Neural progenitor cell (in vitro differentiated cells): ENCODE results near the gene CRY2. TPM values are rescaled to one million over a fixed set of nuclear protein-coding genes. Genes with fewer than 3 reads are reported as not detected.

Experiments
- DNase-seq: peaks from one replicate; pipeline ENCODE4 v3.0.0-alpha.2; 2016; ENCODE audit warnings: low spot score
- H2AFZ ChIP-seq: fragments of 200-600 bp; sonication (generic); replicated peaks from 2 replicates; pipeline ENCODE4 v1.6.1; 2016; ENCODE audit warnings: antibody characterized with exemption
- H3F3A ChIP-seq: fragments of 200-600 bp; sonication (generic); 2 replicates; pipeline ENCODE4 v1.6.1; 2016; ENCODE audit warnings: antibody characterized with exemption, low read depth
- H3K27ac ChIP-seq: fragments of 200-600 bp; sonication (generic); 2 replicates; pipeline ENCODE4 v1.5.1; 2016; ENCODE audit warnings: mild to moderate bottlenecking
- H3K27me3 ChIP-seq: fragments of 200-600 bp; sonication (generic); 2 replicates; pipeline ENCODE4 v1.6.1; 2016; ENCODE audit warnings: mild to moderate bottlenecking, moderate library complexity
- H3K36me3 ChIP-seq: fragments of 200-600 bp; sonication (generic); 2 replicates; pipeline ENCODE4 v1.5.1; 2016
- H3K4me1 ChIP-seq: fragments of 200-600 bp; sonication (generic); 2 replicates; pipeline ENCODE4 v1.6.1; 2016; ENCODE audit warnings: mixed run types
- H3K4me2 ChIP-seq: fragments of 200-600 bp; sonication (generic); 2 replicates; pipeline ENCODE4 v1.6.1; 2016
- H3K4me3 ChIP-seq: fragments of 200-600 bp; sonication (generic); 2 replicates; pipeline ENCODE4 v1.5.1; 2016
- H3K79me2 ChIP-seq: fragments of 200-600 bp; sonication (generic); 2 replicates; pipeline ENCODE4 v1.6.1; 2016; ENCODE audit warnings: low read depth
- H3K9ac ChIP-seq: fragments of 200-600 bp; sonication (generic); 2 replicates; pipeline ENCODE4 v1.6.1; 2016
- H3K9me3 ChIP-seq: fragments of 200-600 bp; sonication (generic); 2 replicates; pipeline ENCODE4 v1.5.1; 2016; ENCODE audit warnings: low read depth
- H4K20me1 ChIP-seq: fragments of 200-600 bp; sonication (generic); 2 replicates; pipeline ENCODE4 v1.6.1; 2016; ENCODE audit warnings: low read depth
- H3K27ac Mint-ChIP-seq: 3 replicates; pipeline ENCODE4 v1.8.0; 2021; ENCODE audit warnings: mixed read lengths
- H3K27me3 Mint-ChIP-seq: 2 replicates; pipeline ENCODE4 v1.8.0; 2022; ENCODE audit warnings: low read depth, mild to moderate bottlenecking, inconsistent platforms, moderate library complexity, mixed read lengths; ENCODE audit not compliant: insufficient read depth
- H3K36me3 Mint-ChIP-seq: 3 replicates; pipeline ENCODE4 v1.8.0; 2021; ENCODE audit warnings: mixed read lengths
- H3K4me1 Mint-ChIP-seq: 3 replicates; pipeline ENCODE4 v1.8.0; 2021; ENCODE audit warnings: mixed read lengths
- H3K4me3 Mint-ChIP-seq: 3 replicates; pipeline ENCODE4 v1.8.0; 2021; ENCODE audit warnings: mild to moderate bottlenecking, moderate library complexity, mixed read lengths
- H3K9me3 Mint-ChIP-seq: 3 replicates; pipeline ENCODE4 v1.8.0; 2020; ENCODE audit warnings: mixed read lengths
- EZH2 ChIP-seq: fragments of 200-600 bp; sonication (generic); IDR thresholded peaks from 2 replicates; pipeline ENCODE4 v1.6.1; 2017; ENCODE audit warnings: antibody characterized with exemption, mild to moderate bottlenecking, moderate library complexity
- EZH2phosphoT487 ChIP-seq: fragments of 200-600 bp; sonication (generic); IDR thresholded peaks from 2 replicates; pipeline ENCODE4 v1.6.1; 2017; ENCODE audit warnings: antibody characterized with exemption
- total RNA-seq: library from RNA; depleted of rRNA; stranded (reverse); fragments of >200 nt; gene quantifications from 2 replicates; pipeline ENCODE4 v1.2.3, GENCODE V29; 2015; ENCODE audit warnings: low replicate concordance
- TF ChIP-seq, protein P1 (sequence below): fragments of 200-600 bp; sonication (generic); IDR thresholded peaks from 2 replicates; pipeline ENCODE4 v1.5.1; 2017; ENCODE audit warnings: antibody characterized with exemption, mild to moderate bottlenecking

The CRY2 gene
- total RNA-seq, 1 donor from 2014 or later = 15.8 TPM

DNA sequence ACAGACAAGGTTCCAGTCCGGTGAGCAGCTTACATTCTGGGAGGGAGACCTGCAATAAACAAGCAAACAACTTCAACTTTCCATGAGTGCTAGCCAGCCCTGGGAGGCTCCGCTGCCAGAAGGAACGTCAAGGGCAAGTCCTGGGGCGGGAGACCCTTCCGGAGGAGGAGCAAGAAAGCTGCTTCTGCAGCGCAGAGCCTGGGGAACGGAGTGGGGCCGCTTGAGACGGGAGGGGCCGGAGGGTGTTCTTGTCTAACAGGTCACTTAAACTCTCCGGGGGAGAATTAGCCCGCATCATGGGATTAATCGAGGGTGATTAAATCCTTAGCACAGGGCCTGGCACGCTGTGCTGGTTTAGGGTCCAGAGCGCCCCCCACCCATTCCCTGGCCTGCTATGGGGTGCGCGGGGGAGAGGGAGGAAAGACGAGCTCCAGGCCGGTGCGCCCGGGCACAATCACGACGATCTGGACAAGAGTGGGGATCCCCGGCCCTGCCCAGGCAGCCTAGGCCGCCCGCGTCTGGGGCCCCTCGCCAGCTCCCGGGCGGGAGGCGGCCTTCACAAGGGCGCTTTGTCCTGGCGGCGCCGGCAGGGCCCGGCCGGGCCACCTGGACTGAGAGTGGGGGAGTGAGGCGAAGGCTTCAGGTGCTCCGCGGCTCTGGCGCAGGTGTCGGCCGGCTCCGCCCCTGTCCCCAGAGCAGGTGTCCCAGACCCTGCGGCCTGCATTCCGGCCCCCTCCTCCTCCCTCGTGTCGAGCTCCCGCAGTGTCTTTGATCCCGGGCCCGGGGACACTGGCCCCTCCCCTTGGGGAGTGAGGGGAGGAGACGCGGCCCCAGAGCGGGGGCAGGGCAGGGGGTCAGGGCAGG lies 74.5 kb downstream of the CRY2 start:
- Histone ChIP-seq H3K4me3 (peak overlapping the region; percentile 61), H4K20me1 (peaks cover 17% of the 10 kb centered on the region), H3K4me1 (peaks cover 36% of the 10 kb centered on the region), H3K4me2 (peak overlapping the region; percentile 82), H3K9ac (no peak overlapping the region), H3K9me3 (no peaks in the 10 kb centered on the region), H3K27me3 (peaks cover 10% of the 10 kb centered on the region), H3F3A (peaks cover 54% of the 10 kb centered on the region), H3K27ac (no peak overlapping the region), H2AFZ (peak overlapping the region; percentile 87), H3K79me2 (peaks cover 10% of the 10 kb centered on the region), H3K36me3 (no peaks in the 10 kb centered on the region)
- TF ChIP-seq EZH2phosphoT487 (no peak), EZH2 (no peak)
- TF ChIP-seq, protein P1, sequence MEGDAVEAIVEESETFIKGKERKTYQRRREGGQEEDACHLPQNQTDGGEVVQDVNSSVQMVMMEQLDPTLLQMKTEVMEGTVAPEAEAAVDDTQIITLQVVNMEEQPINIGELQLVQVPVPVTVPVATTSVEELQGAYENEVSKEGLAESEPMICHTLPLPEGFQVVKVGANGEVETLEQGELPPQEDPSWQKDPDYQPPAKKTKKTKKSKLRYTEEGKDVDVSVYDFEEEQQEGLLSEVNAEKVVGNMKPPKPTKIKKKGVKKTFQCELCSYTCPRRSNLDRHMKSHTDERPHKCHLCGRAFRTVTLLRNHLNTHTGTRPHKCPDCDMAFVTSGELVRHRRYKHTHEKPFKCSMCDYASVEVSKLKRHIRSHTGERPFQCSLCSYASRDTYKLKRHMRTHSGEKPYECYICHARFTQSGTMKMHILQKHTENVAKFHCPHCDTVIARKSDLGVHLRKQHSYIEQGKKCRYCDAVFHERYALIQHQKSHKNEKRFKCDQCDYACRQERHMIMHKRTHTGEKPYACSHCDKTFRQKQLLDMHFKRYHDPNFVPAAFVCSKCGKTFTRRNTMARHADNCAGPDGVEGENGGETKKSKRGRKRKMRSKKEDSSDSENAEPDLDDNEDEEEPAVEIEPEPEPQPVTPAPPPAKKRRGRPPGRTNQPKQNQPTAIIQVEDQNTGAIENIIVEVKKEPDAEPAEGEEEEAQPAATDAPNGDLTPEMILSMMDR = no peak
- DNase-seq = peak; percentile 88
- H3K9me3 Mint-ChIP-seq = no peaks in the 10 kb centered on the region
- H3K36me3 Mint-ChIP-seq = no peaks in the 10 kb centered on the region
- H3K4me3 Mint-ChIP-seq = peak overlapping the region; percentile 80
- peak overlapping the region; percentile 58 for H3K27ac Mint-ChIP-seq
- H3K27me3 Mint-ChIP-seq = peaks cover 38% of the 10 kb centered on the region
- H3K4me1 Mint-ChIP-seq = peaks cover 43% of the 10 kb centered on the region

DNA sequence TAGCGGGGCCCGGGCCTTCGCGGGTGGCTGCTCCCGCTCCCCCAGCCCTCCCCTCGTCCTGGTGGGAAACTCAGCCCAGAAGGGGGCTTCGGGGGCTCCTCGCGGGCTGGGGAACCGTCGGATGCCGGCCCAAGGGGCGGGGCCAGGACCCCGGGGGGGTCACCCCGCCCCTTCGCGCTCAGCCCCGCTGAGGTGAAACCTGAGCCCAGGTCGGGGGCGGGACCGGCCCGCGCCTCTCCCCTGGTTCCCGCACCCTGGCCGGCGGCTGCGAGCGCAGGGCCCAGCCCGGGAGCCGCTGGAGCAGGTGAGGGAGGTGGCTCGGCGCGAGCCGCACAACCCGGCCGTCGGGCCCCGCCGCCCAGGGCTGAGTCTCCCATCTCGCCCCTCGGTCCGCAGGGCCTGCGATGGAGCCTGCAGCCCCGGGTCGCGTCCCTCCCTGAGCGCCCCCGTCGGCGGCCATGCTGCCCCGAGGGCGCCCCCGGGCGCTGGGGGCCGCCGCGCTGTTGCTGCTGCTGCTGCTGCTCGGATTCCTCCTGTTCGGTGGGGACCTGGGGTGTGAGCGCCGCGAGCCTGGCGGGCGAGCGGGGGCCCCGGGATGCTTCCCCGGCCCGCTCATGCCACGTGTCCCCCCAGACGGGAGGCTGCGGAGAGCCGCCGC lies 75.3 kb downstream of the CRY2 start, which contains the start of gene LARGE2:
LARGE2 (plus strand) TSS at position 232 of the 658 bp plus-strand sequence; CDS start at position 459, 227 bp downstream.
- Mint-ChIP-seq H3K36me3 (no peaks in the 10 kb centered on the region), H3K27me3 (peaks cover 38% of the 10 kb centered on the region), H3K4me1 (peaks cover 40% of the 10 kb centered on the region), H3K4me3 (peak within 1 kb of the TSS; percentile 80), H3K27ac (peak within 1 kb of the TSS; percentile 58), H3K9me3 (no peaks in the 10 kb centered on the region)
- Histone ChIP-seq H3K4me1 (peaks cover 32% of the 10 kb centered on the region), H3K4me2 (peak within 1 kb of the TSS; percentile 82), H4K20me1 (peaks cover 10% of the 10 kb centered on the region), H3K79me2 (peaks cover 5% of the 10 kb centered on the region), H3K4me3 (peak within 1 kb of the TSS; percentile 61), H3K9ac (no peak within 1 kb of the TSS), H3F3A (peaks cover 50% of the 10 kb centered on the region), H3K27ac (no peak within 1 kb of the TSS), H3K9me3 (no peaks in the 10 kb centered on the region), H2AFZ (peak within 1 kb of the TSS; percentile 87), H3K36me3 (no peaks in the 10 kb centered on the region), H3K27me3 (peaks cover 10% of the 10 kb centered on the region)
- peak; percentile 89 for DNase-seq
- TF ChIP-seq EZH2phosphoT487 (no peak), EZH2 (no peak)
- TF ChIP-seq, protein P1 = no peak

DNA sequence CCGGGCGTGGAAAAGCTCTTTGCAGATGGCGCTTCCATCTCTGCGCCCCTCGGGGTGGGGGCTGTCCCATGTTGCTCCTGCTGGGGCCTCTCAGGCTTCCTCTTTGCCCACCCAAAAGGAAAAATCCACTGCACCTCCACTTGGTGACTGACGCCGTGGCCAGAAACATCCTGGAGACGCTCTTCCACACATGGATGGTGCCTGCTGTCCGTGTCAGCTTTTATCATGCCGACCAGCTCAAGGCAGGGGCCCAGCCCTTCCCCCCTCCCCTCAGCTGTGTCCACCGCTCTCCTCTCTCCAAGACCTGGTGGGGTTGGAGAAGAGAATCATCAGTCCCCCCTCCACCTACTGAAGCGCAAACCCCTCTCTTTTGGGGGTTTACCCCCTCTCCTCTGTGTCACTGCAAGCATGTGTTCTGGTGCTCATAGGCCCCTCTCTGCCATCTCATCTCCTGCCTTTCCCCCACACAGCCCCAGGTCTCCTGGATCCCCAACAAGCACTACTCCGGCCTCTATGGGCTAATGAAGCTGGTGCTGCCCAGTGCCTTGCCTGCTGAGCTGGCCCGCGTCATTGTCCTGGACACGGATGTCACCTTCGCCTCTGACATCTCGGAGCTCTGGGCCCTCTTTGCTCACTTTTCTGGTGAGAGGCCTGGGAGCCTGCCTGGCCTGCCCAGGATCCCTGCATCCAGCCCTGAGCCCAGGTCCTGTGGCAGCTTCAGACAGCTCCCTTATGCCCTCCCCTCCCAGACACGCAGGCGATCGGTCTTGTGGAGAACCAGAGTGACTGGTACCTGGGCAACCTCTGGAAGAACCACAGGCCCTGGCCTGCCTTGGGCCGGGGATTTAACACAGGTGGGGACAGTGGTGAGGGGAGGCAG lies 77.0 kb downstream of the CRY2 start:
- H3K27me3 Mint-ChIP-seq = peaks cover 38% of the 10 kb centered on the region

More for the DNA sequence above, 77.0 kb downstream of the CRY2 start:
- no peak overlapping the region for H3K9ac ChIP-seq
- no peak overlapping the region for H3K4me2 ChIP-seq
- H3K9me3 ChIP-seq = no peaks in the 10 kb centered on the region
- H3K4me3 ChIP-seq = no peak overlapping the region
- H3K79me2 ChIP-seq = peaks cover 5% of the 10 kb centered on the region
- H3K27ac ChIP-seq = no peak overlapping the region
- H4K20me1 ChIP-seq = peaks cover 9% of the 10 kb centered on the region
- H3K4me1 ChIP-seq = peaks cover 26% of the 10 kb centered on the region
- peak overlapping the region; percentile 40 for H3K27ac Mint-ChIP-seq
- peak; percentile 2 for DNase-seq
- TF ChIP-seq EZH2 = no peak
- TF ChIP-seq, protein P1 = no peak
- TF ChIP-seq EZH2phosphoT487 = no peak
- H3F3A ChIP-seq = peaks cover 36% of the 10 kb centered on the region
- H3K4me3 Mint-ChIP-seq = peak overlapping the region; percentile 79
- H3K36me3 Mint-ChIP-seq = no peaks in the 10 kb centered on the region
- no peaks in the 10 kb centered on the region for H3K9me3 Mint-ChIP-seq
- H2AFZ ChIP-seq = no peak overlapping the region
- no peaks in the 10 kb centered on the region for H3K36me3 ChIP-seq
- H3K4me1 Mint-ChIP-seq = peaks cover 31% of the 10 kb centered on the region
- H3K27me3 ChIP-seq = peaks cover 10% of the 10 kb centered on the region
